GM12878 (cell line): ENCODE measurements around the gene SLA2. TPM values are rescaled to one million over a fixed set of nuclear protein-coding genes. Genes with fewer than 3 reads are reported as not detected.

Experiments
- ATF2 ChIP-seq: IDR thresholded peaks from 2 replicates; pipeline ENCODE4 v1.6.1; 2012; ENCODE audit warnings: low read length, inconsistent platforms
- HDGF ChIP-seq: fragments of 450-650 bp; IDR thresholded peaks from 2 replicates; pipeline ENCODE4 v1.6.1; 2016; ENCODE audit warnings: antibody characterized with exemption
- KAT2A ChIP-seq: conservative IDR thresholded peaks from 2 replicates; pipeline ENCODE4 v1.6.1; 2011; ENCODE audit warnings: low read depth, low read length; ENCODE audit not compliant: control insufficient read depth
- MAX ChIP-seq: IDR thresholded peaks from 2 replicates; pipeline ENCODE4 v1.6.1; 2012; ENCODE audit warnings: low read depth, low read length, improper control_type of control experiment
- SMAD1 ChIP-seq: fragments of 450-650 bp; IDR thresholded peaks from 2 replicates; pipeline ENCODE4 v1.6.1; 2018; ENCODE audit warnings: mild to moderate bottlenecking, low read depth; ENCODE audit not compliant: partially characterized antibody
- USF1 ChIP-seq: IDR thresholded peaks from 2 replicates; pipeline ENCODE4 v1.6.1; 2011; ENCODE audit warnings: borderline replicate concordance, low read depth, mild to moderate bottlenecking, moderate library complexity, mixed read lengths, low read length; ENCODE audit not compliant: insufficient read depth; ENCODE audit errors: extremely low read length
- ZBTB11 ChIP-seq: fragments of 450-650 bp; formaldehyde crosslinking; IDR thresholded peaks from 2 replicates; pipeline ENCODE4 v1.5.0; 2022; ENCODE audit warnings: mild to moderate bottlenecking, missing genetic modification characterization
- ZNF207 ChIP-seq: fragments of 450-650 bp; IDR thresholded peaks from 2 replicates; pipeline ENCODE4 v1.6.1; 2014; ENCODE audit warnings: antibody characterized with exemption, mild to moderate bottlenecking, borderline replicate concordance
- ZNF687 ChIP-seq: fragments of 450-650 bp; IDR thresholded peaks from 2 replicates; pipeline ENCODE4 v1.6.1; 2017; ENCODE audit warnings: mild to moderate bottlenecking, moderate library complexity
- polyA plus RNA-seq, 11 experiments: library from polyadenylated mRNA; depleted of rRNA in 4 of 11; unstranded in 6 of 11; stranded (reverse) in 5 of 11; fragments of >200 nt; fragmentation: Nextera tagmentation in 4 of 11; fragmentation: Illumina TruSeq in 1 of 11; extraction: Ambion mirVana in 4 of 11; extraction: Trizol in 1 of 11; gene quantifications; 1 replicate in 1 of 11; 2 replicates in 10 of 11; pipeline versions ENCODE4 v1.2.1 to v1.2.3, GENCODE V29; 2011 to 2016; ENCODE audit warnings: inconsistent platforms in 2 of 11, missing spikeins in 2 of 11, low read depth in 1 of 11
- total RNA-seq, 4 experiments: library from RNA; depleted of rRNA in 3 of 4; stranded (reverse); fragments of >200 nt in 3 of 4; fragmentation: Illumina TruSeq in 1 of 4; extraction: Trizol in 1 of 4; gene quantifications; 2 replicates each; pipeline versions ENCODE4 v1.2.1 to v1.2.3, GENCODE V29; 2013 to 2021

SLA2 gene
- total and polyA plus RNA-seq, 10 of the 15 experiments (the other 5 are each of a cell fraction or from before 2014, with no cell fraction given) = 0.29 to 3.3 (median 1.4) TPM

GRCh38 chr20:36632487-36633284 lies 13.3 kb downstream of the SLA2 start (continued):
- TF ChIP-seq ZNF687 (no peak), SMAD1 (no peak), HDGF (no peak), KAT2A (no peak), ATF2 (no peak), ZBTB11 (CRISPR knock-in tag) (no peak), MAX (no peak), ZNF207 (no peak), USF1 (no peak)
